IMR-90 (cell line): Measurements from ENCODE around the gene NADK2. TPM values are rescaled to one million over a fixed set of nuclear protein-coding genes. Genes with fewer than 3 reads are reported as not detected.

Experiments
- ATAC-seq: fragments of 200-7000 bp; cut with Tn5 transposase; 2 replicates; pipeline ENCODE4 v1.9.1; 2020; ENCODE audit warnings: low read depth, mild to moderate bottlenecking, moderate library complexity
- BruUV-seq: library from RNA; stranded (reverse); fragments of 400-500 nt; replicated peaks from 2 replicates; lab custom pipeline; 2021; lab: Mats Ljungman, UMichigan
- CTCF ChIA-PET: fragments of 300-600 bp; formaldehyde crosslinking; extraction: SDS; loops from one replicate; lab custom pipeline; 2021; ENCODE audit warnings: antibody characterized with exemption; lab: Yijun Ruan, JAX
- POLR2A ChIA-PET: fragments of 300-600 bp; sonication (Branson Sonifier 250); formaldehyde crosslinking; loops from one replicate; lab custom pipeline; 2022; ENCODE audit warnings: antibody characterized with exemption; ENCODE audit not compliant: unreplicated experiment; lab: Charles Lee
- DNase-seq: peaks from one replicate; pipeline ENCODE4 v3.0.0; 2013
- H2AFZ ChIP-seq: replicated peaks from 2 replicates; pipeline ENCODE3; 2013; ENCODE audit warnings: low read length, mild to moderate bottlenecking; ENCODE audit not compliant: poor library complexity
- H2AK5ac ChIP-seq: 2 replicates; pipeline ENCODE4 v1.6.1; 2013; ENCODE audit warnings: low read depth, low read length, inconsistent platforms
- H2AK9ac ChIP-seq: replicated peaks from 2 replicates; pipeline ENCODE3; 2013; ENCODE audit warnings: mild to moderate bottlenecking, low read depth, low read length, moderate library complexity; ENCODE audit not compliant: poor library complexity
- H2BK120ac ChIP-seq: 2 replicates; pipeline ENCODE4 v1.6.1; 2013; ENCODE audit warnings: low read depth, low read length, inconsistent platforms
- H2BK15ac ChIP-seq: 3 replicates; pipeline ENCODE4 v1.6.1; 2013; ENCODE audit warnings: low read depth, low read length, inconsistent platforms
- H2BK20ac ChIP-seq: 2 replicates; pipeline ENCODE4 v1.6.1; 2013; ENCODE audit warnings: low read depth, mild to moderate bottlenecking, inconsistent platforms, low read length, moderate library complexity
- H2BK5ac ChIP-seq: 2 replicates; pipeline ENCODE4 v1.6.1; 2013; ENCODE audit warnings: mild to moderate bottlenecking, low read depth, low read length, inconsistent platforms; ENCODE audit not compliant: poor library complexity, severe bottlenecking
- H3K14ac ChIP-seq: replicated peaks from 2 replicates; pipeline ENCODE4 v1.6.1; 2013; ENCODE audit warnings: low read depth, low read length, inconsistent platforms
- H3K18ac ChIP-seq: 2 replicates; pipeline ENCODE4 v1.6.1; 2013; ENCODE audit warnings: low read depth, low read length, control low read depth
- H3K23ac ChIP-seq: 2 replicates; pipeline ENCODE4 v1.6.1; 2013; ENCODE audit warnings: low read depth, low read length, inconsistent platforms
- H3K27ac ChIP-seq: 2 replicates; pipeline ENCODE4 v1.5.1; 2013; ENCODE audit warnings: mild to moderate bottlenecking, control low read depth, low read length; ENCODE audit not compliant: insufficient read depth
- H3K27me3 ChIP-seq: 2 replicates; pipeline ENCODE4 v1.6.1; 2013; ENCODE audit warnings: low read length; ENCODE audit not compliant: control insufficient read depth, insufficient read depth
- H3K36me3 ChIP-seq: 2 replicates; pipeline ENCODE4 v1.6.1; 2013; ENCODE audit warnings: low read length, mixed read lengths; ENCODE audit not compliant: control insufficient read depth, insufficient read depth
- H3K4ac ChIP-seq: 2 replicates; pipeline ENCODE4 v1.6.1; 2013; ENCODE audit warnings: low read depth, low read length, inconsistent platforms
- H3K4me1 ChIP-seq: 2 replicates; pipeline ENCODE4 v1.6.1; 2013; ENCODE audit warnings: low read length, mixed read lengths; ENCODE audit not compliant: control insufficient read depth, insufficient read depth
- H3K4me2 ChIP-seq: 2 replicates; pipeline ENCODE4 v1.6.1; 2013; ENCODE audit warnings: low read depth, mild to moderate bottlenecking, control low read depth, low read length, moderate library complexity
- H3K4me3 ChIP-seq: 2 replicates; pipeline ENCODE4 v1.5.1; 2013; ENCODE audit warnings: low read depth, mild to moderate bottlenecking, control low read depth, low read length, moderate library complexity; ENCODE audit not compliant: insufficient read depth
- H3K56ac ChIP-seq: 2 replicates; pipeline ENCODE4 v1.6.1; 2013; ENCODE audit warnings: low read length, inconsistent platforms; ENCODE audit not compliant: insufficient read depth; ENCODE audit errors: extremely low read depth
- H3K79me1 ChIP-seq, 2 experiments: 2 replicates each; pipeline ENCODE4 v1.6.1; 2013; ENCODE audit warnings: low read length in 2 of 2, inconsistent platforms in 1 of 2, low read depth in 1 of 2
- H3K9ac ChIP-seq: 2 replicates; pipeline ENCODE4 v1.6.1; 2013; ENCODE audit warnings: low read depth, low read length, control low read depth
- H3K9me1 ChIP-seq: 2 replicates; pipeline ENCODE4 v1.6.1; 2013; ENCODE audit warnings: low read length, inconsistent platforms; ENCODE audit not compliant: insufficient read depth
- H3K9me3 ChIP-seq: 2 replicates; pipeline ENCODE4 v1.6.1; 2013; ENCODE audit warnings: low read length; ENCODE audit not compliant: control insufficient read depth, insufficient read depth
- H4K20me1 ChIP-seq: 2 replicates; pipeline ENCODE4 v1.6.1; 2013; ENCODE audit warnings: low read length, inconsistent platforms; ENCODE audit not compliant: insufficient read depth
- H4K5ac ChIP-seq: 2 replicates; pipeline ENCODE4 v1.6.1; 2013; ENCODE audit warnings: mild to moderate bottlenecking, low read depth, low read length, control low read depth
- H4K8ac ChIP-seq, 2 experiments: 2 replicates each; pipeline ENCODE4 v1.6.1; 2013; ENCODE audit warnings: low read depth in 2 of 2, low read length in 2 of 2, control low read depth in 1 of 2, inconsistent platforms in 1 of 2
- H4K91ac ChIP-seq: 2 replicates; pipeline ENCODE4 v1.6.1; 2013; ENCODE audit warnings: low read depth, low read length, inconsistent platforms; ENCODE audit not compliant: insufficient read depth
- CEBPB ChIP-seq: IDR thresholded peaks from 2 replicates; pipeline ENCODE4 v1.6.1; 2012; ENCODE audit warnings: low read depth, low read length, improper control_type of control experiment
- CHD1 ChIP-seq: IDR thresholded peaks from 2 replicates; pipeline ENCODE4 v1.6.1; 2012; ENCODE audit warnings: low read depth, low read length, improper control_type of control experiment
- ELK1 ChIP-seq: fragments of 150-350 bp; IDR thresholded peaks from 2 replicates; pipeline ENCODE4 v1.6.1; 2016; ENCODE audit warnings: low read depth, mild to moderate bottlenecking, low read length, moderate library complexity, borderline replicate concordance
- FOS ChIP-seq: fragments of 150-350 bp; IDR thresholded peaks from 2 replicates; pipeline ENCODE4 v1.6.1; 2016; ENCODE audit warnings: low read depth, low read length
- MAFK ChIP-seq: IDR thresholded peaks from 2 replicates; pipeline ENCODE4 v1.6.1; 2012; ENCODE audit warnings: low read depth, low read length, improper control_type of control experiment
- MXI1 ChIP-seq: IDR thresholded peaks from 2 replicates; pipeline ENCODE4 v1.6.1; 2012; ENCODE audit warnings: low read depth, mild to moderate bottlenecking, low read length, moderate library complexity, borderline replicate concordance
- NFE2L2 ChIP-seq: fragments of 150-350 bp; IDR thresholded peaks from 2 replicates; pipeline ENCODE4 v1.6.1; 2016; ENCODE audit warnings: low read depth, mild to moderate bottlenecking, low read length
- POLR2A ChIP-seq: IDR thresholded peaks from 2 replicates; pipeline ENCODE4 v1.6.1; 2012; ENCODE audit warnings: mild to moderate bottlenecking, low read depth, low read length
- RAD21 ChIP-seq: IDR thresholded peaks from 2 replicates; pipeline ENCODE4 v1.6.1; 2012; ENCODE audit warnings: low read length, improper control_type of control experiment
- RCOR1 ChIP-seq: IDR thresholded peaks from 2 replicates; pipeline ENCODE4 v1.6.1; 2012; ENCODE audit warnings: mild to moderate bottlenecking, low read length, improper control_type of control experiment; ENCODE audit not compliant: insufficient replicate concordance
- RFX5 ChIP-seq: IDR thresholded peaks from 2 replicates; pipeline ENCODE4 v1.8.0; 2012; ENCODE audit warnings: low read depth, mild to moderate bottlenecking, low read length, moderate library complexity
- SMC3 ChIP-seq: fragments of 150-350 bp; IDR thresholded peaks from 2 replicates; pipeline ENCODE4 v1.6.1; 2016; ENCODE audit warnings: low read depth, mild to moderate bottlenecking, antibody characterized with exemption, low read length, moderate library complexity
- USF2 ChIP-seq: fragments of 150-350 bp; IDR thresholded peaks from 2 replicates; pipeline ENCODE4 v1.6.1; 2017; ENCODE audit warnings: mild to moderate bottlenecking, antibody characterized with exemption, low read length, low read depth
- WGBS, 2 experiments: methylation state at CpG; one replicate each; pipeline versions ENCODE4 v1.1.5 to v1.1.7; 2013; ENCODE audit warnings: missing lambda C conversion rate in 2 of 2; ENCODE audit not compliant: insufficient read length in 1 of 2; ENCODE audit errors: extremely low coverage in 2 of 2; 5-methylcytosine and 5-hydroxymethylcytosine counted together
- dilution Hi-C: fragments of 300-500 bp; cut with HindIII; formaldehyde crosslinking; loops from one replicate; pipeline ENCODE4 v1.14.3; 2018; ENCODE audit warnings: low sequenced_read_pairs; ENCODE audit not compliant: unreplicated experiment
- in situ Hi-C: fragments of 300-500 bp; cut with MboI; formaldehyde crosslinking; loops from 3 replicates; pipeline ENCODE4 v1.14.3; 2019; ENCODE audit warnings: low sequenced_read_pairs, inconsistent platforms, mixed read lengths
- intact Hi-C: fragments of 100-400 bp; cut with micrococcal nuclease; formaldehyde crosslinking; loops from 2 replicates; pipeline ENCODE4 v1.10.0; 2022
- polyA plus RNA-seq, 3 experiments: library from polyadenylated mRNA; depleted of rRNA; stranded (reverse); fragments of >200 nt; gene quantifications; 2 replicates each; pipeline ENCODE4 v1.2.3, GENCODE V29; 2012; ENCODE audit warnings: low replicate concordance in 1 of 3
- total RNA-seq: library from RNA; depleted of rRNA; stranded (reverse); fragments of >200 nt; gene quantifications from 2 replicates; pipeline ENCODE4 v1.2.3, GENCODE V29; 2012
- TF ChIP-seq, protein P1 (sequence below): conservative IDR thresholded peaks from 2 replicates; pipeline ENCODE4 v1.5.1; 2012; ENCODE audit warnings: mild to moderate bottlenecking, low read depth, low read length, improper control_type of control experiment

NADK2 gene
- total and polyA plus RNA-seq, 2 of the 4 experiments (the other 2 are of a cell fraction), result 7.4 to 17.4 TPM

DNA sequence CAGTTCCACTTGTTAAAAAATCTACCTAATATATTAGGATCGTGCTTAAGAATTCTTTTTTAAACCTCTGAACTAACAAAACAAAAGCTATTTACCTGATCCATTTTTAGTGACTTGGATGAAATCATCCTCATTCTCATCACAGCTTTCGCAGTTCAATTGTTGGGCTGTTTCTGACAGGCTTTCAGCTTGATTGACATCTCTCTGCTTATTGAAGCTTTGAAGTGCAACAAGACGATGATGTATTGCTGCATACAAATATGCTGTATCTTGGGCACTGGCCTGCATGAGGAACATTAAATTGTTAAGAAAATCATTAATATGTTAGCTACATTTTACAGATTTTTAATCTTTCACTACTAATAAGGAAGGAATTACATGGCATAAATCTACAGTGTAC, 9.5 kb upstream of the NADK2 start:
- intact Hi-C loops, result no loop called here
- POLR2A ChIA-PET, result no interaction called here
- H2BK5ac ChIP-seq, result no peak overlapping the region
- CTCF ChIA-PET, result interaction anchor here (1.3 to 2.7 kb wide), 2 partner anchors 10 to 14 kb away, joined by 4 to 13 read pairs; partner anchors contain the start of gene NADK2
- 67% methylated on average over 1 of the region's 3 CpGs; no CpG with 5 or more reads in 1 of the 2 experiments for WGBS, 2 experiments
- no peak overlapping the region for H2BK20ac ChIP-seq
- no peak overlapping the region for H3K9ac ChIP-seq
- no peak overlapping the region for H3K18ac ChIP-seq
- H3K4me3 ChIP-seq, result no peak overlapping the region
- dilution Hi-C loops, result no loop called here
- no peak overlapping the region for H4K91ac ChIP-seq
- no peak overlapping the region for H3K4ac ChIP-seq
- H2AFZ ChIP-seq, result no peak overlapping the region
- no peak overlapping the region for H2BK15ac ChIP-seq
- no peaks in the 10 kb centered on the region for H3K79me1 ChIP-seq
- BruUV-seq, result no TSS peak
- in situ Hi-C loops, result no loop called here
- no peak overlapping the region for H3K56ac ChIP-seq
- no peak overlapping the region for H3K27ac ChIP-seq
- H2BK120ac ChIP-seq, result no peak overlapping the region
- TF ChIP-seq POLR2A (no peak), RCOR1 (no peak), FOS (no peak), ELK1 (no peak), MAFK (no peak), SMC3 (no peak), CHD1 (no peak), NFE2L2 (no peak), USF2 (no peak), RAD21 (no peak), CEBPB (no peak), MXI1 (no peak), RFX5 (no peak)
- TF ChIP-seq, protein P1, sequence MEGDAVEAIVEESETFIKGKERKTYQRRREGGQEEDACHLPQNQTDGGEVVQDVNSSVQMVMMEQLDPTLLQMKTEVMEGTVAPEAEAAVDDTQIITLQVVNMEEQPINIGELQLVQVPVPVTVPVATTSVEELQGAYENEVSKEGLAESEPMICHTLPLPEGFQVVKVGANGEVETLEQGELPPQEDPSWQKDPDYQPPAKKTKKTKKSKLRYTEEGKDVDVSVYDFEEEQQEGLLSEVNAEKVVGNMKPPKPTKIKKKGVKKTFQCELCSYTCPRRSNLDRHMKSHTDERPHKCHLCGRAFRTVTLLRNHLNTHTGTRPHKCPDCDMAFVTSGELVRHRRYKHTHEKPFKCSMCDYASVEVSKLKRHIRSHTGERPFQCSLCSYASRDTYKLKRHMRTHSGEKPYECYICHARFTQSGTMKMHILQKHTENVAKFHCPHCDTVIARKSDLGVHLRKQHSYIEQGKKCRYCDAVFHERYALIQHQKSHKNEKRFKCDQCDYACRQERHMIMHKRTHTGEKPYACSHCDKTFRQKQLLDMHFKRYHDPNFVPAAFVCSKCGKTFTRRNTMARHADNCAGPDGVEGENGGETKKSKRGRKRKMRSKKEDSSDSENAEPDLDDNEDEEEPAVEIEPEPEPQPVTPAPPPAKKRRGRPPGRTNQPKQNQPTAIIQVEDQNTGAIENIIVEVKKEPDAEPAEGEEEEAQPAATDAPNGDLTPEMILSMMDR, result no peak
- no peaks in the 10 kb centered on the region for H4K20me1 ChIP-seq
- no peaks in the 10 kb centered on the region for H3K9me3 ChIP-seq
- H3K36me3 ChIP-seq, result no peaks in the 10 kb centered on the region
- no peaks in the 10 kb centered on the region for H3K9me1 ChIP-seq
- no peak overlapping the region for H3K23ac ChIP-seq
- H4K8ac ChIP-seq, result no peak overlapping the region
- no peaks in the 10 kb centered on the region for H3K27me3 ChIP-seq
- no peak overlapping the region for H3K14ac ChIP-seq
- no peak overlapping the region for H3K4me2 ChIP-seq
- H3K4me1 ChIP-seq, result no peaks in the 10 kb centered on the region
- H2AK9ac ChIP-seq, result no peak overlapping the region
- no peak for ATAC-seq
- H2AK5ac ChIP-seq, result no peak overlapping the region
- DNase-seq, result no peak
- no peak overlapping the region for H4K5ac ChIP-seq
